PC-3 (cell line): ENCODE measurements around the gene CYP2C9.
"Not testable (repeated sequence)": the region's sequence is repeated elsewhere in the genome, so short reads cannot be mapped to it uniquely, and the experiment has no call there.

Experiments
- EZH2 ChIP-seq: fragments of 300-600 bp; sonication (generic); IDR thresholded peaks from one replicate; pipeline ENCODE4 v1.6.1; 2017; ENCODE audit warnings: antibody characterized with exemption, mild to moderate bottlenecking, low read length; ENCODE audit not compliant: unreplicated experiment
- EZH2phosphoT487 ChIP-seq: fragments of 300-600 bp; sonication (generic); IDR thresholded peaks from 2 replicates; pipeline ENCODE4 v1.6.1; 2018; ENCODE audit warnings: mild to moderate bottlenecking, antibody characterized with exemption, low read length, borderline replicate concordance
- TF ChIP-seq, protein P1 (sequence below): fragments of 300-600 bp; sonication (generic); conservative IDR thresholded peaks from 2 replicates; pipeline ENCODE4 v1.5.1; 2017; ENCODE audit warnings: antibody characterized with exemption, low read depth, mild to moderate bottlenecking, low read length

DNA sequence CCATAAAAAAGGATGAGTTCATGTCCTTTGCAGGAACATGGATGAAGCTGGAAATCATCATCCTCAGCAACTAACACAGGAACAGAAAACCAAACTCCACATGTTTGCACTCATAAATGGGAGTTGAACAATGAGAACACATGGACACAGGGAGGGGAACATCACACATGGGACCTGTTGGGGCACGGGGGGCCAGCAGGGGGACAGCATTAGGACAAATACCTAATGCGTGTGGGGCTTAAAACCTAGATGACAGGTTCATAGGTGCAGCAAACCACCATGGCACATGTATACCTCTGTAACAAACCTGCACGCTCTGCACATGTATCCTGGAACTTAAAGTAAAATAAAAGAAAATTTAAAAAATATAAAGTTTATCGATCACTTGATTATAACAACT lies 7.7 kb downstream of the CYP2C9 start:
- TF ChIP-seq, protein P1, sequence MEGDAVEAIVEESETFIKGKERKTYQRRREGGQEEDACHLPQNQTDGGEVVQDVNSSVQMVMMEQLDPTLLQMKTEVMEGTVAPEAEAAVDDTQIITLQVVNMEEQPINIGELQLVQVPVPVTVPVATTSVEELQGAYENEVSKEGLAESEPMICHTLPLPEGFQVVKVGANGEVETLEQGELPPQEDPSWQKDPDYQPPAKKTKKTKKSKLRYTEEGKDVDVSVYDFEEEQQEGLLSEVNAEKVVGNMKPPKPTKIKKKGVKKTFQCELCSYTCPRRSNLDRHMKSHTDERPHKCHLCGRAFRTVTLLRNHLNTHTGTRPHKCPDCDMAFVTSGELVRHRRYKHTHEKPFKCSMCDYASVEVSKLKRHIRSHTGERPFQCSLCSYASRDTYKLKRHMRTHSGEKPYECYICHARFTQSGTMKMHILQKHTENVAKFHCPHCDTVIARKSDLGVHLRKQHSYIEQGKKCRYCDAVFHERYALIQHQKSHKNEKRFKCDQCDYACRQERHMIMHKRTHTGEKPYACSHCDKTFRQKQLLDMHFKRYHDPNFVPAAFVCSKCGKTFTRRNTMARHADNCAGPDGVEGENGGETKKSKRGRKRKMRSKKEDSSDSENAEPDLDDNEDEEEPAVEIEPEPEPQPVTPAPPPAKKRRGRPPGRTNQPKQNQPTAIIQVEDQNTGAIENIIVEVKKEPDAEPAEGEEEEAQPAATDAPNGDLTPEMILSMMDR = not testable (repeated sequence)
- TF ChIP-seq EZH2, EZH2phosphoT487: not testable (repeated sequence)
